Right lobe of liver (tissue), 6 donors: Measurements from ENCODE around the gene SORD. TPM values are rescaled to one million over a fixed set of nuclear protein-coding genes. Genes with fewer than 3 reads are reported as not detected.
"Not testable (repeated sequence)": the region's sequence is repeated elsewhere in the genome, so short reads cannot be mapped to it uniquely, and the experiment has no call there.

Experiments
- ATAC-seq, 4 donors: fragments of 200-7000 bp; cut with Tn5 transposase; one replicate each; pipeline ENCODE4 v1.9.1; 2020; ENCODE audit warnings: mild to moderate bottlenecking in 4 of 4, moderate library complexity in 4 of 4
- DNase-seq, 3 donors: peaks; one replicate each; pipeline ENCODE4 v3.0.0-alpha.2; 2020
- H3K27ac ChIP-seq, 3 donors: fragments of 200-600 bp; one replicate each; pipeline ENCODE4 v1.8.0; 2022
- H3K27me3 ChIP-seq, 2 donors: fragments of 200-600 bp; one replicate each; pipeline ENCODE4 v1.8.0; 2022
- H3K36me3 ChIP-seq, 4 donors: fragments of 200-600 bp; sonication (generic) in 1 of 4; one replicate each; pipeline versions ENCODE4 v1.5.1 to v1.8.0; 2017 to 2022; ENCODE audit warnings: control low read depth in 1 of 4
- H3K4me1 ChIP-seq, 4 donors: fragments of 200-600 bp; sonication (generic) in 1 of 4; one replicate each; pipeline versions ENCODE4 v1.5.1 to v1.8.0; 2017 to 2022; ENCODE audit warnings: control low read depth in 1 of 4
- H3K4me3 ChIP-seq, 3 donors: fragments of 200-600 bp; one replicate each; pipeline ENCODE4 v1.8.0; 2022
- H3K9me3 ChIP-seq, 4 donors: fragments of 200-600 bp; sonication (generic) in 1 of 4; one replicate each; pipeline versions ENCODE4 v1.5.1 to v1.8.0; 2017 to 2022; ENCODE audit warnings: control low read depth in 1 of 4
- CTCF ChIP-seq, 4 donors: fragments of 200-600 bp in 3 of 4; fragments of 450-650 bp in 1 of 4; IDR thresholded peaks; one replicate each; pipeline versions ENCODE4 v1.5.1 to v1.8.0; 2016 to 2022; ENCODE audit warnings: antibody characterized with exemption in 4 of 4, mild to moderate bottlenecking in 2 of 4
- POLR2A ChIP-seq: fragments of 450-650 bp; IDR thresholded peaks from one replicate; pipeline ENCODE4 v1.6.1; 2017; ENCODE audit warnings: antibody characterized with exemption, mild to moderate bottlenecking
- WGBS: methylation state at CpG from one replicate; pipeline ENCODE4 v1.1.6; 2018; ENCODE audit warnings: low coverage, low lambda C conversion rate; ENCODE audit not compliant: insufficient coverage; ENCODE audit errors: missing lambda C conversion rate; 5-methylcytosine and 5-hydroxymethylcytosine counted together
- intact Hi-C, 2 donors: fragments of 100-400 bp; cut with DNase I; formaldehyde crosslinking; loops; one replicate each; pipeline versions ENCODE4 v1.11.2 to v1.14.1; 2022
- total RNA-seq, 6 experiments: library from RNA; depleted of rRNA in 2 of 6; stranded (reverse); fragments of >200 nt in 2 of 6; fragmentation: NEBNext Ultra II Directional in 3 of 6; extraction: Animal tissue kit (Norgen Biotek cat#: 25700) in 3 of 6; gene quantifications; one replicate each; pipeline versions ENCODE4 v1.1.0 to v1.2.4, GENCODE V29; 2016 to 2023
- donor health status: DM: no; HTN: yes; CAD: no.
- donor health status: DM: no; HTN: no; CAD: no.
- donor health status: DM: no; HTN: no; CAD: no.
- donor health status: DM: no; HTN: yes; CAD: no.
- donor health status: DM: no; HTN: yes; CAD: no.

Gene SORD
- total RNA-seq, 6 experiments from 2014 or later, result 87.1 to 380 (median 236) TPM

- H3K4me3 ChIP-seq, H3K36me3 ChIP-seq, ATAC-seq, H3K27me3 ChIP-seq, H3K9me3 ChIP-seq, DNase-seq: not testable (repeated sequence)
- Histone ChIP-seq H3K4me1 (peaks cover 0 to 20% (median 0%) of the 10 kb centered on the region in 4 donors), H3K27ac (peak overlapping the region in 2 of 3 donors; percentile 60 to 76)
- WGBS, result 84% methylated on average over 5 of the region's 9 CpGs
- intact Hi-C loops, result loop anchor here in 1 of 2 donors (10.0 kb wide), 1 partner anchor 166 kb away; no protein-coding TSS in a partner anchor
Observed at GRCh38 chr15:45020901-45021259, 2.1 kb upstream of the SORD start.

- Histone ChIP-seq H3K4me3 (no peak overlapping the region), H3K4me1 (peaks cover 0 to 24% (median 0%) of the 10 kb centered on the region in 4 donors), H3K36me3 (no peaks in the 10 kb centered on the region), H3K9me3 (no peaks in the 10 kb centered on the region), H3K27me3 (no peaks in the 10 kb centered on the region), H3K27ac (no peak overlapping the region)
- ATAC-seq (no peak), DNase-seq (no peak)
- 80% methylated on average over 4 of the region's 6 CpGs for WGBS
- intact Hi-C loops, result loop anchor here in 1 of 2 donors (10.0 kb wide), 1 partner anchor 167 kb away; no protein-coding TSS in a partner anchor
- no peak for TF ChIP-seq POLR2A
- no peak for TF ChIP-seq CTCF (IDR thresholded peaks at IDR 0.05)
Observed at GRCh38 chr15:45021348-45021747, 1.6 kb upstream of the SORD start.

DNA sequence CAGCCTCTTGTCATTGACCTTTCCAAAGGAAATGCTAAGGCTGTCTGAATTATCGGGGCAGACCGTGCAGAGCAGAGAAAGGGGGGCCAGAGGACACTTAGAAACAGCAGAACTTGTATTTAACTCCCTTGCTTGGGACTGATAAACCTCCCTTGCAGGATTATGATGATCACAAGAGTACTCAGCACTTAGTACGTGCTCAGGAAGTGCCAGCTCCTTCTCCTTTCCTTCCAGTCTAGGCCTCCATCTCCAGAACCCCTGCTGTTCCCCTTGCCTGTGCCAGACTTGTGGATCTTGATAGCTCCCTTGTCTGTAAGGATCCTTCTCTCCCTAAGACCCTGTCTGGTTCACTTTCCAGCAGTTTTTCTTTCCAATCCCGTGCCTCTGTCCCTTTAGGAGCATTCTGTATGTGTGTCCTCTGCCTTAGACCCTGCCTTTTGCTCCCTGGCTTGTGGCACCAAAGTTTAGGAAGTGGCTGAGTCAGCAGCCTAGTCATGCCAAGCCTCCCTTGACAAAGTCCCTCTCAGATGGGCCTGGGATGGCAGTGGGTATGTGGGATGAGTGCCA is 747 bp downstream of the SORD start:
- Histone ChIP-seq H3K27ac (peak overlapping the region; percentile 85 to 98 (median 97)), H3K36me3 (peaks cover 0 to 6% (median 0%) of the 10 kb centered on the region in 4 donors), H3K4me3 (peak overlapping the region; percentile 88 to 99 (median 92)), H3K9me3 (no peaks in the 10 kb centered on the region), H3K4me1 (peaks cover 0 to 45% (median 4%) of the 10 kb centered on the region in 4 donors), H3K27me3 (no peaks in the 10 kb centered on the region)
- intact Hi-C loops, result loop anchor here in 1 of 2 donors (10.0 kb wide), 1 partner anchor 169 kb away; no protein-coding TSS in a partner anchor
- no peak for TF ChIP-seq CTCF (IDR thresholded peaks at IDR 0.05)
- TF ChIP-seq POLR2A, result no peak
- peak; percentile 42 to 83 (median 63) for DNase-seq
- WGBS, result 9% methylated on average over 3 of the region's 4 CpGs
- ATAC-seq, result peak; percentile 34 to 43 (median 40)

DNA sequence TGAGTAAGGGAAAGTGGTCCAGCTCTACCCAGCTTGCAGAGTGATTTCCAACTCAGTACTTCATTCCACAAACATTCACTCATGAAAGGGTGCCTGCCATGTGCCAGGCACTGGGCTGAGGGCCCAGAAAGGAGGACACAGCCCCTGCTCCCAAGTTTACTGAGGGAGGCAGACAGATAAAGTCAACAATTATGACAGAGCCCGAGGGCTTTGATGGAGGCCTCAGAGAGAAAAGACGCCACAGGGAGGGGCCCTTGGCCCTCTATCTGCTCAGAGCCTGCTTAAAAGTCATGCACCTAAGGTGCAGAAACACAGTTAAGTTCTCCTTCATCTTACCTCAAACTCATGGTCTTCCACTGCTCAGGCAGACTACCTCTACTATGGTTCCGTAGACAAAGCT is 1.7 kb downstream of the SORD start:
- H3K9me3 ChIP-seq, H3K27me3 ChIP-seq: not testable (repeated sequence)
- WGBS, result 40% methylated on average over 2 of the region's 3 CpGs
- Histone ChIP-seq H3K4me1 (peaks cover 0 to 54% (median 8%) of the 10 kb centered on the region in 4 donors), H3K27ac (peak overlapping the region in 2 of 3 donors; percentile 72 to 73), H3K36me3 (peaks cover 0 to 10% (median 0%) of the 10 kb centered on the region in 4 donors), H3K4me3 (peak overlapping the region in 2 of 3 donors; percentile 46 to 52)
- DNase-seq (peak; percentile 51 to 89 (median 65)), ATAC-seq (peak; percentile 51 to 64 (median 58))
- intact Hi-C loops, result loop anchor here in 1 of 2 donors (10.0 kb wide), 1 partner anchor 170 kb away; no protein-coding TSS in a partner anchor

- Histone ChIP-seq H3K4me3 (peak overlapping the region; percentile 3 to 52 (median 46)), H3K4me1 (peaks cover 0 to 51% (median 8%) of the 10 kb centered on the region in 4 donors), H3K36me3 (peaks cover 0 to 10% (median 0%) of the 10 kb centered on the region in 4 donors), H3K27ac (peak overlapping the region in 2 of 3 donors; percentile 72 to 73)
- 24% methylated on average over 2 of the region's 3 CpGs for WGBS
- H3K27me3 ChIP-seq, H3K9me3 ChIP-seq: not testable (repeated sequence)
- peak; percentile 61 to 89 (median 85) for DNase-seq
- peak; percentile 45 to 67 (median 52) for ATAC-seq
- intact Hi-C loops, result loop anchor here in 1 of 2 donors (10.0 kb wide), 1 partner anchor 171 kb away; no protein-coding TSS in a partner anchor
Observed at GRCh38 chr15:45025627-45026026, 2.6 kb downstream of the SORD start.

- H3K36me3 ChIP-seq, result peaks cover 0 to 10% (median 0%) of the 10 kb centered on the region in 4 donors
- DNase-seq (no peak), ATAC-seq (no peak)
- WGBS, result 32% methylated on average over 5 of the region's 5 CpGs
- H3K27ac ChIP-seq, result peak overlapping the region in 2 of 3 donors; percentile 43 to 50
- intact Hi-C loops, result loop anchor here in 1 of 2 donors (10.0 kb wide), 1 partner anchor 172 kb away; no protein-coding TSS in a partner anchor
- H3K4me1 ChIP-seq, result peaks cover 0 to 55% (median 8%) of the 10 kb centered on the region in 4 donors
- H3K4me3 ChIP-seq, result peak overlapping the region in 2 of 3 donors; percentile 35 to 36
- no peaks in the 10 kb centered on the region for H3K27me3 ChIP-seq
- TF ChIP-seq POLR2A (no peak), CTCF (IDR thresholded peaks at IDR 0.05) (no peak)
- no peaks in the 10 kb centered on the region for H3K9me3 ChIP-seq
Observed at GRCh38 chr15:45026651-45027190, 3.7 kb downstream of the SORD start.
